Fibroblast of lung (primary cell): ENCODE results near the gene TCIRG1. TPM values are rescaled to one million over a fixed set of nuclear protein-coding genes. Genes with fewer than 3 reads are reported as not detected.
"Not testable (repeated sequence)": the region's sequence is repeated elsewhere in the genome, so short reads cannot be mapped to it uniquely, and the experiment has no call there.

Experiments
- DNase-seq, 2 donors: peaks; one replicate each; pipeline versions ENCODE4 v3.0.0 to v3.0.0-alpha.2; 2010; ENCODE audit warnings: low read depth in 2 of 2
- H2AFZ ChIP-seq: 2 replicates; pipeline ENCODE4 v1.5.1; 2012; ENCODE audit warnings: low read length, control low read depth, inconsistent platforms
- H3K27ac ChIP-seq: 2 replicates; pipeline ENCODE4 v1.5.1; 2011; ENCODE audit warnings: low read length, control low read depth; ENCODE audit not compliant: insufficient read depth
- H3K27me3 ChIP-seq: 2 replicates; pipeline ENCODE4 v1.5.1; 2011; ENCODE audit warnings: mild to moderate bottlenecking, low read length; ENCODE audit not compliant: control insufficient read depth, insufficient read depth
- H3K36me3 ChIP-seq: 2 replicates; pipeline ENCODE4 v1.5.1; 2011; ENCODE audit warnings: low read length; ENCODE audit not compliant: control insufficient read depth, insufficient read depth
- H3K4me1 ChIP-seq: 2 replicates; pipeline ENCODE4 v1.5.1; 2011; ENCODE audit warnings: low read length; ENCODE audit not compliant: control insufficient read depth, insufficient read depth; ENCODE audit errors: extremely low read depth
- H3K4me2 ChIP-seq: 2 replicates; pipeline ENCODE4 v1.5.1; 2011; ENCODE audit warnings: low read length, control low read depth; ENCODE audit not compliant: insufficient read depth; ENCODE audit errors: extremely low read depth
- H3K4me3 ChIP-seq, 4 experiments: fragments of 200-600 bp in 1 of 4; sonication (generic) in 1 of 4; replicated peaks in 1 of 4; 2 replicates each; pipeline ENCODE4 v1.5.1; 2011 to 2016; ENCODE audit warnings: low read length in 4 of 4, low read depth in 3 of 4, mild to moderate bottlenecking in 3 of 4, control low read depth in 2 of 4, inconsistent platforms in 1 of 4, mixed read lengths in 1 of 4; ENCODE audit not compliant: insufficient read depth in 1 of 4; ENCODE audit errors: control extremely low read depth in 1 of 4
- H3K79me2 ChIP-seq: 2 replicates; pipeline ENCODE4 v1.5.1; 2012; ENCODE audit warnings: mild to moderate bottlenecking, low read length, inconsistent platforms; ENCODE audit not compliant: control insufficient read depth, insufficient read depth
- H3K9ac ChIP-seq: 2 replicates; pipeline ENCODE4 v1.5.1; 2011; ENCODE audit warnings: mild to moderate bottlenecking, low read length, control low read depth; ENCODE audit not compliant: insufficient read depth
- H3K9me3 ChIP-seq: 2 replicates; pipeline ENCODE4 v1.5.1; 2012; ENCODE audit warnings: low read depth, low read length; ENCODE audit not compliant: control insufficient read depth, insufficient read depth
- H4K20me1 ChIP-seq: 2 replicates; pipeline ENCODE4 v1.5.1; 2011; ENCODE audit warnings: low read length; ENCODE audit not compliant: control insufficient read depth, insufficient read depth; ENCODE audit errors: extremely low read depth
- EZH2 ChIP-seq: IDR thresholded peaks from 2 replicates; pipeline ENCODE4 v1.5.1; 2012; ENCODE audit warnings: low read length, control low read depth, mild to moderate bottlenecking; ENCODE audit errors: missing control alignments
- polyA minus RNA-seq: library from RNA; depleted of rRNA, polyadenylated mRNA; stranded (reverse); fragments of >200 nt; gene quantifications from 2 replicates; pipeline ENCODE4 v1.2.3, GENCODE V29; 2011; ENCODE audit warnings: low replicate concordance
- polyA plus RNA-seq, 2 donors: library from polyadenylated mRNA; depleted of rRNA in 1 of 2; stranded (reverse) in 1 of 2; unstranded in 1 of 2; fragments of >200 nt; gene quantifications; 2 replicates each; pipeline ENCODE4 v1.2.1, GENCODE V29; 2011 to 2012; ENCODE audit warnings: missing spikeins in 1 of 2
- total RNA-seq: library from RNA; depleted of rRNA; stranded (reverse); fragments of >200 nt; gene quantifications from 2 replicates; pipeline ENCODE4 v1.2.1, GENCODE V29; 2014
- TF ChIP-seq, protein P1 (sequence below), 2 donors: IDR thresholded peaks in 1 of 2; conservative IDR thresholded peaks in 1 of 2; 1 replicate in 1 of 2; 2 replicates in 1 of 2; pipeline ENCODE4 v1.5.1; 2011 to 2012; ENCODE audit warnings: low read length in 2 of 2, control low read depth in 1 of 2, inconsistent platforms in 1 of 2, low read depth in 1 of 2, mild to moderate bottlenecking in 1 of 2

The TCIRG1 gene, protein sequence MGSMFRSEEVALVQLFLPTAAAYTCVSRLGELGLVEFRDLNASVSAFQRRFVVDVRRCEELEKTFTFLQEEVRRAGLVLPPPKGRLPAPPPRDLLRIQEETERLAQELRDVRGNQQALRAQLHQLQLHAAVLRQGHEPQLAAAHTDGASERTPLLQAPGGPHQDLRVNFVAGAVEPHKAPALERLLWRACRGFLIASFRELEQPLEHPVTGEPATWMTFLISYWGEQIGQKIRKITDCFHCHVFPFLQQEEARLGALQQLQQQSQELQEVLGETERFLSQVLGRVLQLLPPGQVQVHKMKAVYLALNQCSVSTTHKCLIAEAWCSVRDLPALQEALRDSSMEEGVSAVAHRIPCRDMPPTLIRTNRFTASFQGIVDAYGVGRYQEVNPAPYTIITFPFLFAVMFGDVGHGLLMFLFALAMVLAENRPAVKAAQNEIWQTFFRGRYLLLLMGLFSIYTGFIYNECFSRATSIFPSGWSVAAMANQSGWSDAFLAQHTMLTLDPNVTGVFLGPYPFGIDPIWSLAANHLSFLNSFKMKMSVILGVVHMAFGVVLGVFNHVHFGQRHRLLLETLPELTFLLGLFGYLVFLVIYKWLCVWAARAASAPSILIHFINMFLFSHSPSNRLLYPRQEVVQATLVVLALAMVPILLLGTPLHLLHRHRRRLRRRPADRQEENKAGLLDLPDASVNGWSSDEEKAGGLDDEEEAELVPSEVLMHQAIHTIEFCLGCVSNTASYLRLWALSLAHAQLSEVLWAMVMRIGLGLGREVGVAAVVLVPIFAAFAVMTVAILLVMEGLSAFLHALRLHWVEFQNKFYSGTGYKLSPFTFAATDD
- 42.1 and 46.2 TPM in 2 replicates for total RNA-seq
- 24.7 and 26.7 TPM in 2 replicates for polyA plus RNA-seq
- 42.3 and 42.9 TPM in 2 replicates for polyA plus RNA-seq (2012)
- polyA minus RNA-seq: 47.1 and 61.2 TPM in 2 replicates

DNA sequence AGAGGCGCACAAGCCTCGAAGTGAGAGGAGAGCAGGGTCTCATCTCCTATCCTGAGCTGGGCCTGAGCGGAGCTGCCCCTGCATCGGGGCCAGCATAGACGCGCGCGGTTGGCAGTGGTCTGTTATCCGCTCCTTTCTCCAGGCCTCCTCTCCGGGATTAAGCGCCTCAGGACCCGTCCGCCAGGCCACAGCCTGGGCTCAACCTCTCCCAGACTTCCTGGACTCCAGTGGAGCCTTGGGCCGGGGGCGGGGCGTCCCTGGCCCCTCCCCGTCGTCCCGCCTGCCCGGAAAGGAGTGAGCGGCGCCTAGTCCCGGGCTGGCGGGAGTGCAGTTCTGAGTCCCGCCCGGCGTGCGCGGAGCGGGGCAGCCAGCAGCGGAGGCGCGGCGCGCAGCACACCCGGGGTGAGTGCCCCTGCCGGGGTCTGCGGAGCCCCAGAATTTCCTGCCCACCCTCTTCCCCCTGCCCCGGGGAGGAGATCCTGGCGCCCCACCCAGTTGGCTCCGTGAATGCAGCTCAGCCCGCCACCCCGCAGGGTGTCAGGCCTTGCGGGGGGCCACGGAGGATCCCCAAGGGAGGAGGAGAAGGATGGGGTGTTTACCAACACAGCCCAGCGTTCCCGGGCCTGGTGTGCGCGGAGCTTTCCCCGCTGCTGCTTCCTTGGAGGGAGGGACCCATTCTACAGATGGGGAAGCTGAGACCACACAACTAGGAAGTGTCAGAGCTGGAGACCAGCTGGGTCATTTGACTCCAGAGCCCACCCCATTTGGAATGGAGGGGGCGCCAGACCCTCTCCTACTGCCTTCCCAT is at the start of gene TCIRG1:
Gene TCIRG1, plus strand, starts transcription at position 308 of the 808 bp plus-strand sequence. CDS start 2,247 bp downstream, outside the sequence.
- peak within 1 kb of the TSS; percentile 87 for H3K4me2 ChIP-seq
- TF ChIP-seq, protein P1, sequence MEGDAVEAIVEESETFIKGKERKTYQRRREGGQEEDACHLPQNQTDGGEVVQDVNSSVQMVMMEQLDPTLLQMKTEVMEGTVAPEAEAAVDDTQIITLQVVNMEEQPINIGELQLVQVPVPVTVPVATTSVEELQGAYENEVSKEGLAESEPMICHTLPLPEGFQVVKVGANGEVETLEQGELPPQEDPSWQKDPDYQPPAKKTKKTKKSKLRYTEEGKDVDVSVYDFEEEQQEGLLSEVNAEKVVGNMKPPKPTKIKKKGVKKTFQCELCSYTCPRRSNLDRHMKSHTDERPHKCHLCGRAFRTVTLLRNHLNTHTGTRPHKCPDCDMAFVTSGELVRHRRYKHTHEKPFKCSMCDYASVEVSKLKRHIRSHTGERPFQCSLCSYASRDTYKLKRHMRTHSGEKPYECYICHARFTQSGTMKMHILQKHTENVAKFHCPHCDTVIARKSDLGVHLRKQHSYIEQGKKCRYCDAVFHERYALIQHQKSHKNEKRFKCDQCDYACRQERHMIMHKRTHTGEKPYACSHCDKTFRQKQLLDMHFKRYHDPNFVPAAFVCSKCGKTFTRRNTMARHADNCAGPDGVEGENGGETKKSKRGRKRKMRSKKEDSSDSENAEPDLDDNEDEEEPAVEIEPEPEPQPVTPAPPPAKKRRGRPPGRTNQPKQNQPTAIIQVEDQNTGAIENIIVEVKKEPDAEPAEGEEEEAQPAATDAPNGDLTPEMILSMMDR (conservative IDR thresholded peaks at IDR 0.05 in 1 of 2, IDR thresholded peaks at IDR 0.05 in 1 of 2; ENCODE audit: low read depth in 1 of 2, low read length in 2 of 2): no peak
- TF ChIP-seq EZH2: no peak
- peak within 1 kb of the TSS; percentile 57 to 88 (median 80) for H3K4me3 ChIP-seq
- H3K9me3 ChIP-seq: no peaks in the 10 kb centered on the region
- peaks cover 8% of the 10 kb centered on the region for H3K4me1 ChIP-seq
- DNase-seq: peak; percentile 72 to 78
- peak within 1 kb of the TSS; percentile 64 for H2AFZ ChIP-seq
- H4K20me1 ChIP-seq: no peaks in the 10 kb centered on the region
- peak within 1 kb of the TSS; percentile 81 for H3K27ac ChIP-seq
- H3K36me3 ChIP-seq: peaks cover 16% of the 10 kb centered on the region
- peak within 1 kb of the TSS; percentile 75 for H3K9ac ChIP-seq
- H3K27me3 ChIP-seq: no peaks in the 10 kb centered on the region
- H3K79me2 ChIP-seq: peaks cover 26% of the 10 kb centered on the region

DNA sequence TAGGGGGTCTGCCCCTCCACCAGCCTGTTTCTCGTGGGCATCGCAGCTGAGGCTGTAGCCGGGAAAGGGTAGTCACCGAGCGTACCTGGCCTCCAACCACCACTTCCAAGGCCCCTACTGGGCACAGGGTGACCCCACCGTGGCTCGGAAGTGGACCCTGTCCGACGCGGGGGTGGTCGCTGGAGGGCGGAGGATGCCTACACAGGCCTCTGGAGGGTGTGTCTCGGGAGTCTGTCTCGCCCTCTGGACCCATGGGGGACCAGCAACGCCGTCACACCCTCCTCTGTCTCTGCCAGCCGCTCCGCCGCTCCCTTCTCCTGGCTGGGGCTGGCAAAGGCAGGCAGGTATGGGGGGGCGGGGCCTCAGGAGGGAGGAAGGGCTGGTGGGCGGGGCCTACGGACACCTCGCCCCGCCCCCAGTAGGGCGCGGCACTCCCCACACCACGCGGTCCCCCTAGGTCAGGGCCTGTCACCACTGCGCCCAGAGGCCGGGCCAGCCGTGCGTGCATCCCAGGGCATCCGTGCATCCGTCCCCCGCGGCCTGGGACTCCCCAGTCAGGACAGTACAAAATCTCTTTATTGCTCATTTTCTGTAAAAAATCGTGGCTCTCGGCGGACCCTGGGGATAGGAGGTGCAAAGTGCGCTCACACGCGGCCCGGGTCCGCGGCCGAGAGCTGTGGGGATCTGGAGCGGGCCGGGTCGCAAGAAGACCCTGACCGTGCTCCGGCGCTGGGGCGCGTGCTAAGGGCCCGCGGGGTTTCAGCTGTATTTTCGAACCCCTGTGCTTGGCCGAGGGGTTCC is 48.1 kb upstream of the TCIRG1 start:
- not testable (repeated sequence) for H4K20me1 ChIP-seq, H3K4me1 ChIP-seq, DNase-seq, H3K27ac ChIP-seq, H3K27me3 ChIP-seq, H2AFZ ChIP-seq, H3K79me2 ChIP-seq, H3K4me2 ChIP-seq, H3K4me3 ChIP-seq, H3K9me3 ChIP-seq, H3K36me3 ChIP-seq, H3K9ac ChIP-seq

DNA sequence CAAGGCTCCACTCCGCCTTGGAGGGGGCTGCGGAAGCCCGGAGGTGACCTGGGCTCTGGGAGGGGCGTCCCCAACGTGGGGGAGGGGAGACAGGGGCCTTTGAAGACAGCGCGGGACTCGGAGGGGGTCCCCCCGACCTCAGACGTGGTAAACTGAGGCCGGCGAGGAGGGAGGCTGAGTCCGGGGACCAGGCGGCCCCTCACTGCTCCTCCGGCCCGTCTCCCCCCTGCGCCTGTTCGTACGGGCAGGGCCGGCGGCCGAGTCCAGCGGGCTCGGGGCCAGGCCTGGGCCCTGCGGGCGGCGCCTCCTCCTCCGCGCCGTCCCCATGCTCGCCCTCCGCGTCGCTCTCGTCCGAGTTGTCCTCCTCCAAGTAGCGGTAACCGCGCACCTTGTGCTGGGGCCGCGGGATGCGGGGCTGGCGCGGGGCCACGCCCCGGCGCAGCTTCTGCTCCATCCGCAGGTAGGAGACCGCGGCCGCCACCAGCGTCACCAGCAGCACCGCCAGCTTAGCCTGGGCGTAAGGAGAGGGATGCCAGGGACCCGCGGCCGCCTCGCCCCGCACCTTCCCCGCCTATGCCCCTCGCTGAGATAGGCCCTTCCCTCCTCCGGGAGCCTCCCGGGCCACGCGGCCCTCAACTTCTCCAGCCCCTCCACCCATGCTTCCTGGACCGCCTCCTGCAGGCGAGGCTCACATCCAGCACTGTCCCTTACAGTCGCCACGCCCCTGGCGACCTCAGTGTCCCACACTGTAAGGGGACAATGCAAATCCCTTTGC is 47.3 kb upstream of the TCIRG1 start:
- not testable (repeated sequence) for H3K9me3 ChIP-seq, H3K4me2 ChIP-seq, H3K36me3 ChIP-seq, H2AFZ ChIP-seq, DNase-seq, H4K20me1 ChIP-seq, H3K27ac ChIP-seq, H3K27me3 ChIP-seq, H3K79me2 ChIP-seq, H3K4me1 ChIP-seq, H3K4me3 ChIP-seq, H3K9ac ChIP-seq
